CD4-positive, alpha-beta T cell treated with Interleukin-17A for 1 hour (primary cell): ENCODE data around the gene SIAE.

Source experiments
- DNase-seq: peaks from one replicate; pipeline ENCODE4 v3.0.0-alpha.2; 2020

The SIAE gene, protein sequence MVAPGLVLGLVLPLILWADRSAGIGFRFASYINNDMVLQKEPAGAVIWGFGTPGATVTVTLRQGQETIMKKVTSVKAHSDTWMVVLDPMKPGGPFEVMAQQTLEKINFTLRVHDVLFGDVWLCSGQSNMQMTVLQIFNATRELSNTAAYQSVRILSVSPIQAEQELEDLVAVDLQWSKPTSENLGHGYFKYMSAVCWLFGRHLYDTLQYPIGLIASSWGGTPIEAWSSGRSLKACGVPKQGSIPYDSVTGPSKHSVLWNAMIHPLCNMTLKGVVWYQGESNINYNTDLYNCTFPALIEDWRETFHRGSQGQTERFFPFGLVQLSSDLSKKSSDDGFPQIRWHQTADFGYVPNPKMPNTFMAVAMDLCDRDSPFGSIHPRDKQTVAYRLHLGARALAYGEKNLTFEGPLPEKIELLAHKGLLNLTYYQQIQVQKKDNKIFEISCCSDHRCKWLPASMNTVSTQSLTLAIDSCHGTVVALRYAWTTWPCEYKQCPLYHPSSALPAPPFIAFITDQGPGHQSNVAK

DNA sequence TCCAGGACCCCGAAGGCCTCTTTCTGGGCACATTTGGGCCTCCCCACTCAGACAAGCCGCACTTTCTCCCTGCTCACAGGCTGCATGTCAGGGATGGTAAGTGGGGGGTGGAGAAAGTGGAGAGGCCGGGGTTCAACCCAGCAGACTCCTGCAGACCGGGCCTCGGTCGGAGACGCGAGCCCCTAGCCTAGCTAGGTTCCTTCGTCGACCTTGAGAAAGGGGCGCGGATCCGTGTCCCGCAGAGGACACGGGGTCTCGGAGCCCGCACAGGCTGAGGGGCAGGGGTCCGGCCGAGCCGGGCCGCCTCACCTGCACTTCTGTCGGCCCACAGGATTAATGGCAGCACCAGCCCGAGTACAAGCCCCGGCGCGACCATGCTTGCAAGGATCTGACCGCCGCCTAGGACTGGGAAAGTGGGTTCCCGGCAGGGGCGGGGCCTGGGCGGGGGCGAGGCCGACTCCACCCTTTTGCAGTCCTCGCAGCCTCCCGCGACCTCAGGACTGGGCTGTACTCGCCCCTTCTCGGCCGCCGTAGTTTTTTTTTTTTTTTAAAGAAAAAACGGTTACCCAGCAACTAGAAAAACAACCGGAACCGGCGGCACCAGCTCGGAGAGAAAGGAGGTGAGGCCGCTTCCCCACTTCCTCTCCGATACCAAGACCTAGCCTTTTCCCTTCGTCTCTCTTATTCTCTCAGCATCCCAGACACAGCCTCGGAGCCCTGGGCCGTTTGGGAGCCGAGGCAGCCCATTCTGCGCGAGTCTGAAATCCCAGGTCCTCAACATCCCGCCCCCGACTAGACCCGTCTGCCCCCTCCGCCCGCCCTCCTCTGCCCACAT is at the start of gene SIAE, which contains the start of gene SPA17:
Gene SIAE (minus strand): TSS at position 407 of the 835 bp plus-strand sequence. CDS start 31 bp downstream, at position 376.
Gene SPA17 (plus strand): TSS at position 572 of the 835 bp plus-strand sequence. CDS start 1,361 bp downstream, outside the sequence.
- peak; percentile 91 for DNase-seq

DNA sequence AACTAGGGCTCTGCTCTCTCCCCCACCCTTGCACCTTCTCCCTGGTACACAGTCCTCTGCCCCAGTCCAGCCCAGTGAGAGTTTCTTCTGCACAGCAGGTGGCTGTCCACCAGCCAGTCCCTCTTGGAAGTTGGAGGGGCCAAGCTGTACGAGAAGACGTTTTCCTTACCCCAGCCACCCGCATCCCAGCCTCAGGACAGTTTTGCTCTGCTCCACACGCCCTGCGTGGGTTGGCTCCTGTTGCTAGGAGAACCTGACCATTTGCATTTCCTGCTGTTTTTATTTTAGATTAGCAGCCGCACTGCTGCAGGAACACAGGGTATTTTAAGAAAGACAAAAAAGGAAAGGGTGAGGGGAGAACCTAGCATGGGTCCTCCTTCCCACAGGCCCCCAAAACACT is 48.6 kb upstream of the SIAE start:
- DNase-seq, result no peak

DNA sequence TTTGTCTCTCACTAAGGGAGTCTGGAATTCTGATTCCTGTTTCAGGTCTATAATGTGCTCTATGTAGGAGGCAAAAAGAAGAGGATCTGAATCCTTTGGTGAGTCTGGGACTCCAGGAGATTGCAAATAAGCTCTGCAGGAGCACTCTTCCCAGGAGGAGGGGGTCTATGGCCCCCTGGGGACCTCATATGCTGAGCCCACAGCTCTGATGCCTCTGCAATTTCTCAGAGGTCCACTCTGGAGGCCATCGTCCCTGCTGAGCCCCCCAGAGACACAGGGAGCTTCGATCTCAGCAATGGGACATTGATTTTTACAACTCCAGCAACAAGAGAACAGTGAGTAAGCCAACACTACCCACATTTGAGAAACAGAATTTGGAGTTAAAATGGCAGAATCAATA is 46.0 kb upstream of the SIAE start:
- no peak for DNase-seq

DNA sequence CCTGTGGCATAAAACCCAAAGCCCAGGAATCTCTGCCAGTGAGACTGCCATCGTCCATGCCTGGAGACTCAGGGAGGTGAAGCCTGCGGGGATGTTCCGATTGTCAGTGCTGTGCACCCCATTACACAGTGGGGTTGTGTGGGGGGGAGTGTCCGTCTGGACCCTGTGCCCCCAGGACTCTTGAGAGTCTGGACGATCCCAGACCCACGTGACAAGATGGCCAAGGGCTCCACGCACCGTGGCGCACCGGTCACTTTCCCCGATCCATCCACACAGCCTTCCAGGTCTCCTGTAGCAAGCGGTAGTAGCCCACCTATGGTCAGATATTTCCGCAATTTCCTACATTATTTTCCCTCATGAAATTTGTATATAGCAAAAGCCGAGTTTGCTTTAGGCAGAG is 45.3 kb upstream of the SIAE start:
- DNase-seq, result no peak

DNA sequence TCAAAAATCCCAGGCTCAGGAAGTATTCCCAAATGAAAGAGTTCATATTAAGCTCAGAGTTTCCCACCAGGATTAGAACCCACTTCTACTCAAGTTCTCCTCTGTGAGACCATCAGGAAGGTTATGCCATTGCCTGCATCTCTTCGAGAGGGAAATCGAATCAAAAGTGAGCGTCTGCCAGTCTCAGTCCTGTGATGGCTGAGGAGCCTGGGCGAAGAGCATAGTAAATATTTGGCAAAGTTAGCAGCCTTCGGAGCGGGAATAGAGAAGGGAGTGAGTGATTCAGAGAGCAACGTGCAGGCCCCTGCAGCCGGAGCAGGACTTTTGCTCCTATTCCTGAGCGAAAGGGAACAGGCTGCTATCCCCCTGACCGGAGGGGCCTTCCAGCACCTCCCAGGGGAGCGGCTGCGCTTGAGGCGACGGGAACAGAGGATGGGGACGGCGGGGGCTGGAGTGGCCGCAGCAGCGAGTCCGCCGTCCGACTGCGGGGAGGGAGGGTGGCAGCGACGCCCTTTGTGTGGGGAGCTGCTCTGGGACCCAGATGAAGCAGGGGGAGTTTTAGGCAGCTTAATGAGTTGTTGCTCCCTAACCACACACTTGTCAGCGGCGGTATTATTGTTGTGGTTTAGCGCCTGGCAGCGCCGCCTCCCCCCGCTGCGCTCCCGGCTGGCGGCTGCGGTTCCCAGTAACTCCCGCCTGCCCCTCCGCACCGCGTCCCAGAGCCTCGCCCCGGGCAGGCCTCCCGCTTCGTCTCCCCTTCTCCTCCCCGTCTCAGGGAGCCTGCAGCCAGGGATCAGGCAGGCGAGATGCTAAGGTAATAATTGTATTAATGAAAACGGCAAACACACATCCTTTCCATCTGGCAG is 44.5 kb upstream of the SIAE start:
- peak; percentile 31 for DNase-seq

DNA sequence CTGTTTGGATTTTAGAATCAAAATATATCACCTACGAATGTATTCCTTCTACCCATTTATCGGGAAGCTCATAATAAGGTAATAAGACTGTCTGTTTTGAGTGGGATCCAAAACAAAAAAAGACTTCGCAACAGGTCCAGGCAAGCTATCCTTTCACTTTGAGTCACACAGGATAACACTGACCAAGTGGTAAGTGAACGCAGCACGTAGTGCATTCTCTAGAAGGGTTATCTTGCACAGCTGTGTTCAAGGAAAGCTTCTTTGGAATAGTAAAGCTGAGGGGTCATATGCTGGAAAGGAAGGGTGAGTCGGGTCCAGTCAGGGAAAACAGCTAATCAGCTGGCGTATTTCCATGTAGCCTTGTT is 43.9 kb upstream of the SIAE start:
- no peak for DNase-seq

DNA sequence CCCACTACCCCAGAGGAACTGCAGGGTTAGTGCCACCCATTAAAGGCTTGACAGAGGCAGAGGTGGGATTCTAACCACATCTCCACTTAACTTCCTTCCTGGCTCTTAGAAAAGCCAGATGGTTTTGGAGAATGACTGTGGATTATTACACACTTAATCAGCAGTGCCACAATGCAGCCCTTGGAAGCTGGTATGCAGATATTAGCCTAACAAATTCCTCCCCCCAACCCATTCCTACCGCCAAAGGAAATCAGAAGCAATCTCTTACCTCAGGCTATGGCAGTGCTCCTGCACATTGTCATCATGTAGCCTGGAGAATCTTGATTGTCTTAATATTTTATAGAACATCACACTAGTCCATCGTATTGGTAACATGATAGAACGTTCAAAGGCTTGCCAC is 43.1 kb upstream of the SIAE start:
- no peak for DNase-seq

DNA sequence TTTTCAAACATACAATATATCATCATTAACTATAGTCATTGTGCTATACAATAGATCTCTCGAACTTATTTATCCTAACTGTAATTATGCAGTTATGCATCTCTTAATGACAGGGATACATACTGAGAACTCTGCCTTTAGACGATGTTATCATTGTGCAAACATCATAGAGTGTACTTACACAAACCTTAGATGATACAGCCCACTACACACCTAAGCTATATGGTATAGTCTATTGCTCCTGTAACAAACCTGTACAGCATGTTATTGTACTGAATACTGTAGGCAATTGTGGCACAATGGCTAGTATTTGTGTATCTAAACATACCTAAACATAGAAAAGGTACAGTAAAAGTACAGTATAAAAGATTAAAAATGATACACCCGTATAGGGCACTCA is 38.9 kb upstream of the SIAE start:
- DNase-seq, result no peak

DNA sequence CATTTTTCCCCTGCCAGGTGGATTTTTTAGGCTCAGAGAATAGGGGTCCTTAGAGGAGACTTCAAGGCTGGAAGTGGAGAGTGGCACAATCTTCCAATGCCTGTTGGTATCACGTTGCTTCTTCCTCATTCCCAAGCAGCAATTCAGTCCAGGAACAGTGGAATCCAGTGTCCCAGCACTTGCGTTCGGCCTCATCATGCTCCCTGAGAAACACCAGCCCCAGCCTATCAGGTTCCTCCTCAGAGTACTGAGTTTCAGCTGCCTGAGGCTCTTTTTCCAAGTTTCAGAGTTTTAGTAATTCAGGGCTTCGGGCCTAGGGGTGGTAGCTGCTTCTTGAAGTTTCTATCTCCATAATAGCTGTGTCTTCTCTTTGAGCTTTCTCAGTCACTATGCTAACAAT is 34.3 kb upstream of the SIAE start:
- DNase-seq, result no peak

DNA sequence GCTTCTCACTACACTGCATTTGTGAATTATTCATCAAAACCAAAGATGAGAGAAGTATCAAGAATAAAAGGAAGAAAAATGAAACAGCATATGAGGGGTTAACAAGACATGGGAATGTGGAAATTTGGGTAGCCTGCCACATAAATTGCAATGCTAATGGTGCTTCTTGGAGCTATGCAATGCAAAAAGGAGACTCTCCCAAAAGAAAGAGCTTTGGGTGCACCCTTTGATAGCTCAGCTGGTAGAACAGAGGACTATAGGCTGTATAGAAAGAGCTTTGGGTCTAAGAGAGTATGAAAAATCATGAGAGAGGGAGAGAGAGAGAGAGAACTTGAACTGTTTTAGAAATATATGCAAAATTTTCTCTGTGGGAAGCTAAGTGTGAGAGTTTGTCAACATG is 26.5 kb upstream of the SIAE start:
- no peak for DNase-seq

DNA sequence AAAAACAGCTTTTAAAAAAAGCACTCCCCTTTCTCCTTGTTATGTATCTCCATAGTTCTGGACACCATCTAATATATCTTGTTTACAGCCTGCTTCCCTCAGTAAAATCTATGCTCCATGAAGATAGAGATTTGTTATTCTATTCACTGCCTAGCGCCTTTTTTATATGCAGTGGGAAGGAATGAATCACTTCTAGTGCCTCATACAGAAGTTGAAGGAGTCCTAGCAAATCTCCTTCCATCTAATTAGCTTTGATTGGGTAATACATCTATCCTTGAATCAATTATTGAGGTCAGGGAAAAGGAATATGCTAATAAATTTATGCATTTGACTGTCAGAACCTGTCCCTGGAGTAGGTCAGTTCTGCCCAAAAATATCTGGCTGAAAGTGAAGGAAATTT is 26.0 kb upstream of the SIAE start:
- DNase-seq, result no peak

DNA sequence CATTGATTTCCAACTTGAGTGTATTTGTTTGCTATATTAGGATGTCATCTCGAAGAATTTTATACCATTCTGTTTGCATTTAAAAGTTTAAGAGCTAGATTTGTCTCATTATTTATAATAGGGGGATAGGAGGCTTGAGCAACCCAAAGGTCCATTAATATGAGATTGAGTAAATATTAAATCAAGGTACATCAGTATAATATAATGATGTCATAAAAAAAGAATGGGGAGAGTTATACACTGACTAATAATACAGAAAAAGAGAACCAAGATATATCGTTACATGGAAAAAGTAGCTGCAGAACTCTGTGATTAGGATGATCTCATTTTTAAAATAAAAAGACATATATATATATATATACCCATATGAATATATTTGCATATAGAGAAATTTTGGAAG is 19.6 kb upstream of the SIAE start:
- no peak for DNase-seq

DNA sequence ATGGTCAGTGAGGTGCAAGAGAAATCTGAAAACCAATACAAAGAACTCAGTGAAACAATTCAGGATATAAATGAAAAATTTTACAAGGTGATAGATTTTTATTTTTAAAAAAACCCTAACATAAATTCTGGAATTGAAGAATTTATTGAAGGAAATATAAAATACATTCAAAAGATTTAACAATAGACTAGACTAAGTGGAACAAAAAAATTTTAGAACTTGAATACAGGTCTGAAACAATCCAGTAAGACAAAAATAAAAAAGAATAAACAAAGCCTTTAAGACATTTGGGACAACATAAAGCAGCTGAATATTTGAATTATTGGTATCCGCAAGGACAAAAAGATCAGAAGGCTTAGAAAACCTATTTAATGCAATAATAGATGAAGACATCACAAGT is 8.9 kb upstream of the SIAE start:
- no peak for DNase-seq

DNA sequence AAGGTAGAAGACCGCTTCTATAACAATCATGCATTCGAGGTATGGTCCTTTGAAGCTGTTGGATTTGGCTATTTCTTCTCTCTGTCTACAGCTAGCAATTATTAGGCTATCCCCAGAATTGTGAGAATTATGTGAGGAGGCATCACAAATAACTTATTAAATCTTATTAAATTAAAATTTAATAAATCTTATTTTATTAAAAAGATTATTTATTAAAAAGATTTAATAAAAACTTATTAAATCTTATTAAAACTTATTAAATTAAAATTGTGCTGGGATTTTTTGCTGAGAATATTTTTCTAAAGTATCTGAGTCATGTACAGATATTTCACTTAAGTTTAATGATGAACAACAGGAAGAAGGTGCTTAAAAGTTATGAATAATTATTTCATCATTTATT is 7.9 kb upstream of the SIAE start:
- DNase-seq, result no peak

DNA sequence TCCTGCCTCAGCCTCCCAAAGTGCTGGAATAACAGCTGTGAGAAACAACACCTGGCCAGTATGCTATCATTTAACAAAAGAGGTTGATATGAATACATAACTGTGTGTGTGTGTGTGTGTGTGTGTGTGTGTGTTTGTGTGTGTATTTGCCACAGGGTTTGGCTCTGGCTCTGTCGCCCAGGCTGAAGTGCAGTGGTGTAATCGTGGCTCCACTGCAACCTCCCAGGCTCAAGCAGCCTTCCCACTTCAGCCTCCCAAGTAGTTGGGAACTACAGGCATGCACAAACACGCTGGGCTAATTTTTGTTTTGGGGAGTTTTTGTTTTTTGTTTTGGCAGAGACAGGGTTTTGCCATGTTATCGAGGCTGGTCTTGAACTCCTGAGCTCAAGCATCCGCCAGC is 4.9 kb upstream of the SIAE start:
- no peak for DNase-seq

DNA sequence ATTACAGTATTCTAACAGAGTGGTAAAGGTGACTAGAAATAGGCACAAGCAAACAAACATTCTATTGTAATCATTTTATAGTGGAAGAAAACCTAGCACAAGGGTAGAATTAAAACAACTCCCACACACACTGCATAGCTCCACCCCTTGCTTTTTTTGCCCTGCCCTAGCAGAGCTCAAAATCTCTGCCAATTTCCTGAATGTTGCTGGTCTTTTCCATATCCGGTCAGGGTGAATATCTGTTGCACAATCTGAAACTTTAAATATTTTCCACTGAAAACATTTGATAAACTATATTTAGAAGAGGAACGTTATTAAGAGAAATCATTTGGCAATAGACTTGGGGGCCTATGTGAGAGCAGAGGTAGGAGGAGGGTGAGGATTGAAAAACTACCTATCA is 2.8 kb upstream of the SIAE start:
- no peak for DNase-seq

DNA sequence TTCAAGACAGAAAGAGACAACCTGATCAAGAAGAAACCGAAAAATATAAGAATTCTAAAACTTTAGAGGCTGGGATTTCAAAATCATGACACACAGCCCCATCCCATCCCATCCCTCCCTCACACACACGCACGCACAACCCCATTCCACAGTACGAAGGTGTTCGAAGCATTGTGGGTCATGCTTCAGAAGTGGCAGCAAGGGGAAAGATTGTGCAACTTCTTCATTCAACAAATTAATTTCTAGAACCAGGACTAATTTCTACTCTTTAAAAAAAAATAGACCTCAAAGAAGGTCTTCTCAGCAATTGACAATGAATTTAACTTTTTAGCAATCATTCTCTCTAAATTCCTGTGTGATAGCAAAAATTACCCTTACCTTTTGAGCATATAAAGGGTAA is 1.0 kb upstream of the SIAE start:
- no peak for DNase-seq

DNA sequence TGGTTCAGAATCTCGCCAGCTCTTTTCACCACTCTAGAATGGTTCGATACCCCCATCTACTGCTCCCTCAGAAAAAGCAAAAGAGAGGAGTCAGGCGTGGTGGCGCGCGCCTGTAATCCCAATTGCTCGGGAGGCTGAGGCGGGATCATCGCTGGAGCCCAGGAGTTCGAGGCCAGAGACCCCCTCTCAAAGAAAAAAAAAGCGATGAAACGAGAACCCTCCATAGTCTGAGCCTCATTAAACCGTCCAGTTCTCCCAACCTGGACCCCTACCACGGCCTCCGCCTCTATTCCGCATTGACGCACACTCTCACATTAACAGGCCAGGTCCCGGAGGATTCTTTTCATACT is 604 bp upstream of the SIAE start:
- no peak for DNase-seq

DNA sequence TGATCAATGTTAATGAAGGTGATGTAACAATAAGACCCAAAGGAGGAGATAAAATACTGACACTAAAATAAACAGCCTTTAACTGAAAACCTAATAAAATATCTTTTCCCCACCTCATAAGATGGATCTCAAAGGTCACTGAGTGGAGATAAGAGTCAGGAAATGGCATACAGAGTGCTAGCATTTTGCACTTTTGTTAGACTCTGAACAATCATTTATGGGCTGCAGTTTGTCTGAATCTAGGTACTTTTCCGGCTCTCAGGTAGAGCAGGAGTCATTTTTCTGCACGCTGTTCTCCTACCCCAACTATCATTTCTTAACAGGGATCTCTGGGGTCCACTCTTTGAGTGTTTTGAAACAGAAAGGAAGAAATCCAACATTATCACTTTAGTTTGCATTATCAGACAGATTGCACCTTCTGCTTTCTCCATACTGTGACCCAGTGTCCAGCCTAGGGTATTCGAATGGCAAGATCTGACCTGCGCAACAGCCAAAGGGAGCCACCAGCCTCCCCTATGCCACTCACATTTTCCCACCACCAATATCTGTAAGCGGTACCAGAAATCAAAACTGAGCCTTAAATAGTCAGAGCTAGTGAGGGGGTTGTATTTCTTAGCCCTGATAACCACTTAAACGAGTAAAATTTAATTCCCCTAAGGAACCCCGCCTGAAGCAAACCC is 863 bp downstream of the SIAE start:
- DNase-seq, result no peak

DNA sequence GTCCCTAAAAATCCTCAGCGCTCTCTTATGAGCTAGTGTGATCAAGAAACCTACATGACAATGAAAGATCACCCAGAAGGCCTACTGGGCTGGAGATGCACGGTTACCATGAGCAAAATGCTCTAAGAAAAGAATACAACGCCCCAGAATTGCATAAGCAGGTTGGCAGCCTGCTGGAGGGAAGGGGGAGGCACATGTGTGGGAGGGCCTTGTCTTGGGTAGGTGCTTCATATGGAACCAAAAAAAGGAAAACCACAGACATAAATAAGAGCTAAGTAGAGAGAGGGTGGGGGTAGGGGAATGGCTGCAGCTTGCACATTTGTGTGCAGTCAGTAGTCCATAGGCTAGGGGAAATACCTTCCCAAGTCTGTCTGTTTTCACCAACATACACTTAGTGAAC is 2.8 kb downstream of the SIAE start:
- DNase-seq, result peak; percentile 57

DNA sequence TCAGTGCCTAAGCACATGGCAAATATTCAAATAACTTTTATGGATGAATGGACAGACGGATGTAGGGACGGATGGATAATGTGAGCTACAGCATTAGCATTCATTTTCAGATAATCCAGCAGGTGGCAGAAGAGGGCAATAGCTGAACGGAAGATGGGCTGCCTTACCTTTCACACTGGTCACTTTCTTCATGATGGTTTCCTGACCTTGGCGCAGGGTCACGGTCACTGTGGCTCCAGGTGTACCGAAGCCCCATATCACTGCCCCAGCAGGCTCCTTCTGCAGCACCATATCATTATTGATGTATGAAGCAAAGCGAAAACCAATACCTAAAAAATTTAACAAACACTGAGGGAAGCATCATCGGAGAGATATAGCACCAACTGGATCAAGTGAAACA is 4.3 kb downstream of the SIAE start:
- peak; percentile 73 for DNase-seq

DNA sequence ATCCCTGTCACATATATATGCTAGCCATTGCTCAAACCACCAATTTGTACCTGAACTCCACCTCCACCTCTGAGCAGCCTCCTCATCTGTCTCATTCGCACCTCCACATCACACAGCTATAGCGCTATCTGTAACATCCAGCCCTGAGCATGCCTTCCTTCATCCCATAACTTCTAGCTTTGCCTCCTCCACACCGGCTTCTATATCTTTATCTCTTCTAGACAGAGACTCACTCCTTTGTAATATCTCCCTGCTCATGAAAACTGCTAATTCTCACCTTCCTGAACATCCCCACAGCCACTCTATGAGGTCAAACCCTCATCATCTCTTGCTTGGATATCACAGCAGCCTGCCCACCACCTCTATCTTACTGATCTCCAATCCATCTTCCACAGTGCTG is 5.9 kb downstream of the SIAE start:
- DNase-seq, result no peak

DNA sequence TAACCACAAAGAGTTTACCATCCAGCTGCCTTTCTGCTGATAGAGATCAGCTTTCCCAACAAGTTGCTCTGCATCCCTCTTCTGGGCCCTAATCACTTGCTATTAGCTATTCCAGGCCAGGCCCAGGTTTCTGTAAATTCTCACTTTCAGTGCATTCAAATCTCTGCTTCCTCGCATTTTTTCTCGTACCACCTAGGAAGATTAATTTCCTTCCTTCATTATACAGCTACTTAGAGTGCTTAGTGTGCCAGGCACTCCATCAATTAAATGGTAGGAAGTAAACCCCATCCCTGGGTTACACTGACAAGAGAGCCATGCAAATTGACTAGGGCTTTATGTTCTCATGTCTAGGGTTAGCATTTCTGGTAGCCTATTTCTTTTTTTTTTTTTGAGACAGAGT is 9.7 kb downstream of the SIAE start:
- DNase-seq, result no peak
